ENCODE results near the gene ZBTB21.

GRCh38 chr21:42013931-42014330, 3.8 kb upstream of the ZBTB21 start:
- TF ChIP-seq CTCF (IDR thresholded peaks at IDR 0.05) (no peak), EZH2phosphoT487 (IDR thresholded peaks at IDR 0.05) (no peak)

Measured in neural progenitor cell (in vitro differentiated cells).